H1 (cell line): ENCODE data around the gene UVSSA.

Experiments used
- CTCF ChIP-seq, 3 experiments: IDR thresholded peaks; 1 replicate in 2 of 3; 2 replicates in 1 of 3; pipeline versions ENCODE4 v1.5.1 to v1.6.1; 2011; ENCODE audit warnings: low read length in 3 of 3, mild to moderate bottlenecking in 3 of 3, inconsistent platforms in 2 of 3, low read depth in 1 of 3, moderate library complexity in 1 of 3; ENCODE audit not compliant: insufficient read depth in 1 of 3; ENCODE audit errors: control extremely low read depth in 1 of 3
- FOSL1 ChIP-seq: IDR thresholded peaks from 2 replicates; pipeline ENCODE4 v1.6.1; 2011; ENCODE audit warnings: mild to moderate bottlenecking, low read depth, low read length, moderate library complexity; ENCODE audit not compliant: insufficient read depth

- no peak for TF ChIP-seq CTCF (IDR thresholded peaks at IDR 0.05; ENCODE audit: control extremely low read depth in 1 of 3, insufficient read depth in 1 of 3, low read depth in 1 of 3, low read length in 3 of 3)
- no peak for TF ChIP-seq FOSL1
Observed at GRCh38 chr4:1310031-1310795, 36.8 kb upstream of the UVSSA start.
